ENCODE results near the gene TRIM67.

DNA sequence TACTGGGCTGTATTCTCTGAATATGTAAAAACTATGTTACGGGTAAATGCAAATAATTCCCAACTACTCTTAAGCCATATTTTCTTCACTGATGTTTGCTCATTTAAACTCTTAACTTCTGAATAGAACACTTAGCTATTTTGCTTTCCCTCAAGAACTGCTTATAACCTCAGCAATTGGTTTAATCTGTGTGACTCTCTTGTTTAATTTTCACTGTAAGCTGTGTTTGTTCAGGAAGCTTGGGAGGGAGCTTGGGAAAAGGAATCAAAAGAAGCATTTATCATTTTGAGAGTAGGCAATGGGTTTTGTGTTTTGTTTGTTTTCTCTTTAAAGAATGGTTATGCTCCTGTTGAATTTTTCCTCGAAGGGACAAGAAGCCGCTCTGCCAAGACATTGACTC lies 103.5 kb downstream of the TRIM67 start:
- TF ChIP-seq TAF1 (IDR thresholded peaks at IDR 0.05; ENCODE audit: borderline replicate concordance, low read depth, low read length) = no peak
- TF ChIP-seq POLR2A (IDR thresholded peaks at IDR 0.05; ENCODE audit: low read depth, low read length) = no peak
- no peak for TF ChIP-seq POLR2AphosphoS5 (IDR thresholded peaks at IDR 0.05; ENCODE audit: low read depth, low read length)
